Measurements from ENCODE around the gene FBXL7.

- TF ChIP-seq CTCF (IDR thresholded peaks at IDR 0.05) (no peak), POLR2A (IDR thresholded peaks at IDR 0.05) (no peak), EP300 (IDR thresholded peaks at IDR 0.05) (no peak)
Observed at GRCh38 chr5:15674716-15675115, 174.7 kb downstream of the FBXL7 start.

All from suprapubic skin (tissue), 3 donors.